Lower lobe of right lung (tissue), 2 donors: ENCODE data around the gene BUD13. TPM values are rescaled to one million over a fixed set of nuclear protein-coding genes. Genes with fewer than 3 reads are reported as not detected.

ENCODE experiments used
- ATAC-seq, 2 donors: fragments of 200-7000 bp; cut with Tn5 transposase; one replicate each; pipeline ENCODE4 v1.9.1; 2020 to 2022; ENCODE audit warnings: mild to moderate bottlenecking in 2 of 2, moderate library complexity in 2 of 2
- DNase-seq: peaks from one replicate; pipeline ENCODE4 v3.0.0-alpha.2; 2020
- H3K27ac ChIP-seq: fragments of 200-600 bp; one replicate; pipeline ENCODE4 v1.8.0; 2022
- H3K27me3 ChIP-seq: fragments of 200-600 bp; one replicate; pipeline ENCODE4 v1.8.0; 2022; ENCODE audit warnings: low read depth
- H3K36me3 ChIP-seq: fragments of 200-600 bp; one replicate; pipeline ENCODE4 v1.8.0; 2022; ENCODE audit warnings: mild to moderate bottlenecking
- H3K4me1 ChIP-seq: fragments of 200-600 bp; one replicate; pipeline ENCODE4 v1.8.0; 2022
- H3K4me3 ChIP-seq: fragments of 200-600 bp; one replicate; pipeline ENCODE4 v1.8.0; 2022; ENCODE audit warnings: mild to moderate bottlenecking
- H3K9me3 ChIP-seq: fragments of 200-600 bp; one replicate; pipeline ENCODE4 v1.8.0; 2022
- intact Hi-C: fragments of 100-400 bp; cut with DNase I; formaldehyde crosslinking; loops from one replicate; pipeline ENCODE4 v1.11.0; 2022
- total RNA-seq: library from RNA; stranded (reverse); fragmentation: NEBNext Ultra II Directional; extraction: Animal tissue kit (Norgen Biotek cat#: 25700); gene quantifications from one replicate; pipeline ENCODE4 v1.2.1, GENCODE V29; 2021
- TF ChIP-seq, protein P1 (sequence below): fragments of 200-600 bp; IDR thresholded peaks from one replicate; pipeline ENCODE4 v1.8.0; 2022; ENCODE audit warnings: antibody characterized with exemption, mild to moderate bottlenecking
- donor health status: DM: no; HTN: yes; CAD: no; lungs with severe emphysema.

BUD13 gene
- total RNA-seq, 1 donor from 2014 or later: 15.8 TPM

DNA sequence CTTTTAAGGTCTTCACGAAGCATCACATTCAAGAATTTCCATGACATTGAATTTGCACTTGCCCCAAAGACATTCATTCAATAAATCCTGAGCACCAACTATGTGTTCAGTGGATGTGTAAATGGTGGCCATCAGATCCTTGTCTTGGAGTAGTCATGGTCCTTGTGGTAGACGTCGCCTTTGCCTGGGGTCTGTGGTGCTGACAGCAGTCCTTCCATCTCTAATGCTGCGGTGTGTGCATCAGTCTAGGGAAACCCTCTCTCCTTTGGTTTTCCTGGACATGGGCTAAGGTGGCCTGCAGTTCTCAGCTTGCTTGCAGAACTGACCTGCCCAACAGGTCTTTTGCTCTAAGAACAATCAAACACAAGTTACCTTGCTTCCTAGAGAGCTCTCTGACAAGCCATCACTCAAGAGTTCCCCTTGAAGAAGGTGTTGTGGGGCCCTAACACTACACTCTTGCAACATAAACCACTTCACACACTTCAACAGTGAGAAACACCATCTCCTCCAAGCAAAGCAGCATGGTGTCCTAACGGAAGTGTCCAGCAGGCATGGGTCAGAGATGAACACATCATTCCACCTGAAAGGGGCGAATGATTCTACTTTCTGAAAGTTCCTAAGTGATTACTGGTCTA lies 72.1 kb downstream of the BUD13 start:
- Histone ChIP-seq H3K9me3 (no peaks in the 10 kb centered on the region), H3K4me1 (no peaks in the 10 kb centered on the region), H3K27ac (no peak overlapping the region), H3K36me3 (no peaks in the 10 kb centered on the region), H3K4me3 (no peak overlapping the region), H3K27me3 (peaks cover 14% of the 10 kb centered on the region)
- peak; percentile 29 to 53 for ATAC-seq
- intact Hi-C loops: no loop called here
- TF ChIP-seq, protein P1, sequence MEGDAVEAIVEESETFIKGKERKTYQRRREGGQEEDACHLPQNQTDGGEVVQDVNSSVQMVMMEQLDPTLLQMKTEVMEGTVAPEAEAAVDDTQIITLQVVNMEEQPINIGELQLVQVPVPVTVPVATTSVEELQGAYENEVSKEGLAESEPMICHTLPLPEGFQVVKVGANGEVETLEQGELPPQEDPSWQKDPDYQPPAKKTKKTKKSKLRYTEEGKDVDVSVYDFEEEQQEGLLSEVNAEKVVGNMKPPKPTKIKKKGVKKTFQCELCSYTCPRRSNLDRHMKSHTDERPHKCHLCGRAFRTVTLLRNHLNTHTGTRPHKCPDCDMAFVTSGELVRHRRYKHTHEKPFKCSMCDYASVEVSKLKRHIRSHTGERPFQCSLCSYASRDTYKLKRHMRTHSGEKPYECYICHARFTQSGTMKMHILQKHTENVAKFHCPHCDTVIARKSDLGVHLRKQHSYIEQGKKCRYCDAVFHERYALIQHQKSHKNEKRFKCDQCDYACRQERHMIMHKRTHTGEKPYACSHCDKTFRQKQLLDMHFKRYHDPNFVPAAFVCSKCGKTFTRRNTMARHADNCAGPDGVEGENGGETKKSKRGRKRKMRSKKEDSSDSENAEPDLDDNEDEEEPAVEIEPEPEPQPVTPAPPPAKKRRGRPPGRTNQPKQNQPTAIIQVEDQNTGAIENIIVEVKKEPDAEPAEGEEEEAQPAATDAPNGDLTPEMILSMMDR: no peak
- no peak for DNase-seq

Other genes starting within 250 kb of the BUD13 start
- 35.4 TPM for gene ZPR1, start 15.0 kb upstream of the BUD13 start, total RNA-seq
- 0.41 TPM for gene APOA5, start 18.9 kb upstream of the BUD13 start, total RNA-seq
- not detected for gene APOA4, start 50.3 kb upstream of the BUD13 start, total RNA-seq
- not detected for gene APOC3, start 56.9 kb upstream of the BUD13 start, total RNA-seq
- 3.7 TPM for gene APOA1, start 64.6 kb upstream of the BUD13 start, total RNA-seq